ENCODE measurements around the gene MYADML2.

DNA sequence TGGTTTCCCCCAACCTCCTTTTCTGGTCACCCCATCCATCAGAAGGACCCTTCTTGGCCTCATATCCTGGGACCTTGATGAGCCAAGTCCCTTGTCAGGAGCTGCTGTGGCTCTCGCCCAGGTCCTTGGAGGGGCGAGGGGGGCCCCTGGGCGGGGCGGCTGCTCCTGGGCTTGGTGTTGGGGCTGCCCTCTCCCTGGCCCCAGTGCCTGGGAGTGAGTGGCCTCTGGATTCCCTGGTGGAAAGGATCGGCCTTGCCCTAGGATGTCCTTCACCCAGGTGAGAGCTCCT lies 20.2 kb upstream of the MYADML2 start:
- TF ChIP-seq, protein P1, sequence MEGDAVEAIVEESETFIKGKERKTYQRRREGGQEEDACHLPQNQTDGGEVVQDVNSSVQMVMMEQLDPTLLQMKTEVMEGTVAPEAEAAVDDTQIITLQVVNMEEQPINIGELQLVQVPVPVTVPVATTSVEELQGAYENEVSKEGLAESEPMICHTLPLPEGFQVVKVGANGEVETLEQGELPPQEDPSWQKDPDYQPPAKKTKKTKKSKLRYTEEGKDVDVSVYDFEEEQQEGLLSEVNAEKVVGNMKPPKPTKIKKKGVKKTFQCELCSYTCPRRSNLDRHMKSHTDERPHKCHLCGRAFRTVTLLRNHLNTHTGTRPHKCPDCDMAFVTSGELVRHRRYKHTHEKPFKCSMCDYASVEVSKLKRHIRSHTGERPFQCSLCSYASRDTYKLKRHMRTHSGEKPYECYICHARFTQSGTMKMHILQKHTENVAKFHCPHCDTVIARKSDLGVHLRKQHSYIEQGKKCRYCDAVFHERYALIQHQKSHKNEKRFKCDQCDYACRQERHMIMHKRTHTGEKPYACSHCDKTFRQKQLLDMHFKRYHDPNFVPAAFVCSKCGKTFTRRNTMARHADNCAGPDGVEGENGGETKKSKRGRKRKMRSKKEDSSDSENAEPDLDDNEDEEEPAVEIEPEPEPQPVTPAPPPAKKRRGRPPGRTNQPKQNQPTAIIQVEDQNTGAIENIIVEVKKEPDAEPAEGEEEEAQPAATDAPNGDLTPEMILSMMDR (IDR thresholded peaks at IDR 0.05 in 4 of 5, conservative IDR thresholded peaks at IDR 0.05 in 1 of 5): no peak
- no peak for TF ChIP-seq POLR2A (IDR thresholded peaks at IDR 0.05)
